ENCODE data around the gene RRP7A.
A peak's percentile ranks its signal among the peaks of the same experiment; 100 is the strongest.
"Not testable (repeated sequence)": the region's sequence is repeated elsewhere in the genome, so short reads cannot be mapped to it uniquely, and the experiment has no call there.

RRP7A gene

DNA sequence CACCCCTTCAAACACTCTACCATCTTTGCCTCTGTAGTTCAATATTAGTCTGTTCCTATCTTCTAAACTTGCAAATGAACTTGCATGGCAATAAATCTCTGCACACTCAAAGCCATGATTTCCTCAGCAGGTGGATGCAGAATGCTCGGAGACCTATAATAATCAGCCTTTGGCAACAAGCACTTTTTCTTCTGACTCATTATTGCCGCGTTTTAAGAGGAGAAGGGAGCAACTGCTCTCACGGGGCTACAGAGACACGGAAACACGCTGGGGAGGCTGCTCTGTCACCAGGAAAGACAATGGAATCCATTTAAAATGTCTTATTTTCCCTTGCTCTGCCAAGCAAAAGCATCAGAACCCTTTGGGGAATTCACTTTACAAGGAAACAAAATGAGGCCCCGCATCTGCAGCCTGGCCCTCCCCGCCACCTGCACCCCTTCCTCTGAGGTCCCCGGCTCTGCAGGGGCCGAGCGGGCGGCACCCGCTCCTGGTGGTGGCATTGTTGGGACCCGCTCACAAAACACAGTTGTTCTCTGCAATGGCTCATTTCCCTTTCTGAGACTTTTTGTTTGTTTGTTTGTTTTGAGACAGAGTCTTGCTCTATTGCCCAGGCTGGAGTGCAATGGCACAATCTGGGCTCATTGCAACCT lies 15.6 kb upstream of the RRP7A start:
- DNase-seq = not testable (repeated sequence)

DNA sequence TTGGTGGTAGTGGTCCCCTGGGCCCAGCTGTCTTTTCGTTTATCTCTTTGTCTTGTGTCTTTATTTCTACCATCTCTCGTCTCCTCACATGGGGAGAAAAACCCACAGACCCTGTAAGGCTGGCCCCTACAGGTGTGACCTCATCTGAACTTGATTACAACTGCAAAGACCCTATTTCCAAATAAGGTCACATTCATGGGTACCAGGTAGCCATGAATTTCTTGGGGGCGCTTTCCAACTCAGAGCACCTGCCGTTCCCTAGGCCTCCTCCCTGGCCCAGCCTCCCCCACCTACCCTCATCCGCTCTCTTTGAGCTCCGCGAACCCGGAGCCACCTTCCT lies 14.0 kb upstream of the RRP7A start:
- DNase-seq = no peak

DNA sequence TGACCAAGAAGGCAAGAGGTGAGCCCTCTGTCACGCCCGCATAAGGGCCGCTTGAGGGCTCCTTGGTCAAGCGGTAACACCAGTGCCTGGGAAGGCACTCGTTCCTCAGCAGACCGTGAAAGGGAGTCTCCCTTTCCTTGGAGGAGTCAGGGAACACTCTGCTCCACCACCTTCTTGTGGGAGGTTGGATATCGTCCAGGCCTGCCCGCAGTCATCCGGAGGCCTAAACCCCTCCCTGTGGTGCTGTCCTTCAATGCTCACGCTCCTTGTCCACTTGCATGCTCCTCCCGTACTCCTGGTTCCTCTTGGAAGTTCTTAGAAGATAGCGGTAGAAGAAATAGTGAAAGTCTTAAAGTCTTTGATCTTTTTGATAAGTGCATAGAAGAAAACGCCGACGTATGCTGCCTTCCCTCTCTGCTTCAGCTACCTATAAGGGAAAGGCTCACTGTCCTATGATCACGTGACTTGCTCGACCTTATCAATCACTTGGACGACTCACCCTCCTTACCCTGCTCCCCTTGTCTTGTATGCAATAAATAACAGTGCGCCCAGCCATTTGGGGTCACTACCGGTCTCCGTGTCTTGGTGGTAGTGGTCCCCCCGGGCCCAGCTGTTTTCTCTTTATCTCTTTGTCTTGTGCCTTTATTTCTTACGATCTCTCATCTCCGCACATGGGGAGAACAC lies 11.9 kb upstream of the RRP7A start:
- not testable (repeated sequence) for DNase-seq

DNA sequence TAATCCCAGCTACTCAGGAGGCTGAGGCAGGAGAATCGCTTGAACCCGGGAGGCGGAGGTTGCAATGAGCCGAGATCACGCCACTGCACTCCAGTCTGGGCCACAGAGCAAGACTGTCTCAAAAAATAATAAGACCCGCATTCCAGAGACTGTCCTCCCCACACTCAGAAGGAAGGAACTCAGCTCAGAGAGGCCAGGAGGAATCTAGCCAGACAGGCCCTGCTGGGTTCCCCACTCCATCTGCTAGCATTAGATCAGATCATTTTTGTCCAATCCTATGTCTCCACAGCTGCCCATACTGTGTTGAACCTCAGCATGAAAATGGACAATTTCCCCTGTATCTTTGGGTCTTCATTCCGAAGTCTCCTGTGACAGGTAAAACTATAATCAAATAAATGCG lies 9.8 kb upstream of the RRP7A start:
- not testable (repeated sequence) for DNase-seq

DNA sequence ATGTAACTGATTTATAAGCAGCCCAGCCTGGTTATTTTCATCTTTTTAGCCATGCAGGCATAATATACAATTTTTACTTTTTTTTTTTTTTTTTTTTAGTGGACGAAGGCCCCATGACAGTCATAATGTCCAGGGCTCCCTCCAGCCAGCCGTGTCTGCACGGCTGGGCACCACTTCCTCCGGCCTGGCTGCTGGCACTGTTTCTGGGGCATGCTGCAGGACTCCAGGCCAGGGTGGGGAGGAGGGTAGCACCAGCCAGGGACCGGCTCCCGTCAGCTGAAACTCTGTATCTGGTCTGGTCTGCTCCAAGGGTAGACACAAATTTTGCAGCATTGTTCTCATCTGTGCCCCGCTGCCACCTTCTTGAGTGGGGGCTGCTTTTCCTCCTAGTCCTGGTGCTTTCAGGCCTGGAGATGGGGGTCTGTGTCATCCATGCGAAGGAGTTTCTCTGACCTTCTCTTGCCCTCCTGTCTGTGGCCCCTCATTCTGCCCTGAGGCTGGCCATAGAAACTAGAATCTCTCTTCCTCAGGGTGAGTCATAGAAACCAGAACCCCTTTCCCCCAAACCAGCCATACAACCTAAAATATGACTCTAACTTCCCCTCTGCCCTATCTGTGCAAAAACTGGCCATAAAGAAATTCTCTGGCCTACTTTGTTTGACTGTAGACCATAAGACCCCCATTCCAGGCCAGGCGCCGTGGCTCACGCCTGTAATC lies 9.2 kb upstream of the RRP7A start:
- no peak for DNase-seq

DNA sequence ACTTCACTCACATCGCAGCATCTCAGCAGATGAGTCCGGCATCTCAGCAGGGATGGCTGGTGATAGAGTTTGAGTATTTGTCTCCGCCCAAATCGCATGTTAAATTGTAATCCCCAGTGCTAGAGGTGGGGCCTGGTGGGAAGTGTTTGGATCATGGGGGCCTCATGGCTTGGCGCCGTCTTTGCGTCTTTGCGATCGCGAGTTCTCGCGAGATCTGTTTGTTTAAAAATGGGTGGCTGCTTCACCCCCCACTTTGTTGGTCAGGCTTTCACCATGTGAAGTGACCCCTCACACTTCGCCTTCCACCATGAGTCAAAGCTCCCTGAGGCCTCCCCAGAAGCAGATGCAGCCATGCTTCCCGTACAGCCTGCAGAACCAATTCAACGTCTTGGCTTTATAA lies 3.0 kb upstream of the RRP7A start:
- no peak for DNase-seq

DNA sequence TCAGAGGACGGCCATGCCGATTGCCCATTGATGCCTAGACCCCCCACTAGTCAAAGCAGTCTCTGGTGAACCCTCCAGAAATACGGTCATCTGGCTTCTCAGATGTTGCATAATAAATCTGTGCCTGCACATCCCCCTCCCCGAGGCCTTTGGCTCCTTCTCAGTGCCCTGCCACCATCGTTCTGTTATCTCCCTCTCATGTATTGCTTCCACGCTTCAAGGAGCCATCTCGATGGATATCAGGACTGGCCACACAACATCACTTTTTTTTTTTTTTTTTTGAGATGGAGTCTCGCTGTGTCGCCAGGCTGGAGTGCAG lies 1.6 kb upstream of the RRP7A start:
- DNase-seq = no peak

DNA sequence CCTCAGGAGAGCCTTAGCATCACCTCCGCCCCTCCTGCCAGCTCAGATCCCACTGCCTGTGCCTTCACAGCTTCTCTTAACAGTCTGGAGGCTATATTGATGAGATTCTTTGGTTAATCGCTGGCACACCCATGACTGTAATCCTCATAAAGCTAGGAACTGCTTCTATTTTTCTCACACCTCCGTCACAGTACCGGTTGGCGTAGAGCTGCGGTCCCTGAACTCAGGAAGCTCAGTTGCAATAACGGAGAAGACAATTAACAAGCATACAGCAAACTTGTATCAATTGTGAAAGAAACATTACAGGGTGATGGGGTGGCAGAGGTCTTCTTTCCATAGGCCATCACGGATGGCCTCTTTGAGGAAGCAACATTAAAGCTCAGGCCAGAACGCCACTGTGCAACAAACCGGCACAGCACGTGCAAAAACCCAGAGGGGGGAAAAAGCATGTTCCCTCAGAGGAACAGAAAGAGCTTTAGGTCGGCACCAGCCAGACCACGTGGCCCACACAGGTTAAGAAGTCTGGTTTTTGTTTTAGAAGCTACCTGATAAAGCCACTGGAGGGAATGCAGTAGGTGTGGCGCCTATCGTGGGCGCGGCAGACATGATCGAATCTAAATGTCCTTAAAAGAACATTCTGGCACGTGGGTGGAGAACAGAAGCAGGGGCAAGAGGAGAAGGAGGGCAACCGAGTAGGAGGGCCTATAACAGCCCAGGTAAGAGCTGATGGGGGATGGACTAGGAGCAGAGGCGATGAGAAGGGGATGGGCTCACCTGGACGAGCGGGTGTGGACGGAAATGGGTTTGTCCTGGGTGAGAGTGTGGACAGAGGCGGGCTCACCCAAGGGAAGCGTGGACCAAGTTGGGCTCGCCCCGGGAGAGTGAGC lies 715 bp downstream of the RRP7A start:
- DNase-seq = peak in 1 of 2 donors; percentile 22

DNA sequence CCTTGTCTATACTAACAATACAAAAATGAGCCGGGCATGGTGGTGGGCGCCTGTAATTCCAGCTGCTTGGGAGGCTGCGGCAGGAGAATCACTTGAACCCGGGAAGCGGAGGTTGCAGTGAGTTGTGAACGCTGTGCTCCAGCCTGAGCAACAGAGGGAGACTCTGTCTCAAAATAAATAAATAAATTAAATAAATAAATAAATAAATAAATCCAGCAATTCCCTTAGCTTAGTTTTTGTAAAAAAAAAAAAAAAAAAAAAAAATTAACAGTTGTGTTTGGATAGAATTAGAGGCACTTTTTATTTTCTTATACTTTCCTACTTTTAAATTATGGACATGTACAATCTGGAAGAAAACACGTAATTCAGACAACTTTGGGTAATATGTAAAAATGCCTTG lies 2.5 kb downstream of the RRP7A start:
- DNase-seq = not testable (repeated sequence)

DNA sequence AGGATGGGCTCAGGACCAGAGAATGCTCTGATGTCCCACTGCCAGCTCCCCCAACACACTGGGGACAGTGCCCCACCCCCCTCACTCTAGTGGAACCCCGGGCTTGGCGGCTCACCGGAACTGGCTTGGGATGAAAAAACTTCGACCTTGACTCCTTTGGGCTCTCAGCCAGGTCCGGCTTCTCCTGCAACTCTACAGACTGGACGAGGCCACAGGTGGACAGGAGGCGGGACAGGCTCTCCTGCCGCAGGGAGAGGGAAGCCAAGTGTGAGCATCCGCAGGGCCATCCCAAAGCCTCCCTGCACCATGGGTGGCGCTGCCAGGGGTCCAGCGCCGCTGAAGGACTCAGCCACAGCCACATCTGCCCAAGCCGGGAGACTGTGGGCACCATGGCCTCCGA lies 3.7 kb downstream of the RRP7A start:
- DNase-seq = no peak

DNA sequence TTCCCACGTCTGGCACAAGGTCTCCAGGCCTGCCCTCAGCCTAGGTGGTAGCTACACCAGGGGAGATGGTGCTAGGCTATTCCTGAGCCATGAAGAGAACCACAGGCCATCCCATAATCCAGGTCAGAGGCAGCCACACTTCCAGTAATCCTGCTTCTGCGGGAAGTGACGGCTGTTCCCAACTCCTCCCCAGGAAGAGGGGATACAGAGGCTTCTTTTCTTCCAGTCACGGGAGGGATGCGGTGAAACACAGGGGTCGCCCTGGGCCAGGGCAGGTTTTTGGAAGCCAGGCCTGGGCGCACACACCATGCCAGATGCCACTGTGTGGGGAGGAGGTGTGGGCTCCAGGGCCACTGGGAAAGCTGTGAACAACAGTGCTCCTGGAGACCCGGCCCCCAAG lies 4.3 kb downstream of the RRP7A start:
- DNase-seq = not testable (repeated sequence)

DNA sequence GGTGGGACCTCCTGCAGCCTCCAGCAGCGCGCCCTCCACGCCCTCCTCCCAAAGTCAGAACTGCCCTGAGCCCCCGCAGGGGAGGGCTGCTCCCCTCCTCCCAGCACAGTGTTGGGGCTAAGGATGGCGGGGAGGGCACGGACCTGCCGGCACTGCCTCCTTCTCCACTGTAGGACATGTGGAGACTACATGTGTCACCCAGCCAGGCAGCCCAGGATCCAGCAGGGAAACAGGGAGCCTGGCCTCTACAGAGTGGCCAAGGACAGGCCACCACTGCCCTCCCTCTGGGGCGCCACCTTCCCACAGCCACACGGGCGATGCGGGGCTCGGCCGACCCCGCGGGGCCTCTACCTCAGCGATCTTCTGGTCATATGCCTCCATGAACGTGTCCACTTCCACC lies 5.3 kb downstream of the RRP7A start:
- not testable (repeated sequence) for DNase-seq

DNA sequence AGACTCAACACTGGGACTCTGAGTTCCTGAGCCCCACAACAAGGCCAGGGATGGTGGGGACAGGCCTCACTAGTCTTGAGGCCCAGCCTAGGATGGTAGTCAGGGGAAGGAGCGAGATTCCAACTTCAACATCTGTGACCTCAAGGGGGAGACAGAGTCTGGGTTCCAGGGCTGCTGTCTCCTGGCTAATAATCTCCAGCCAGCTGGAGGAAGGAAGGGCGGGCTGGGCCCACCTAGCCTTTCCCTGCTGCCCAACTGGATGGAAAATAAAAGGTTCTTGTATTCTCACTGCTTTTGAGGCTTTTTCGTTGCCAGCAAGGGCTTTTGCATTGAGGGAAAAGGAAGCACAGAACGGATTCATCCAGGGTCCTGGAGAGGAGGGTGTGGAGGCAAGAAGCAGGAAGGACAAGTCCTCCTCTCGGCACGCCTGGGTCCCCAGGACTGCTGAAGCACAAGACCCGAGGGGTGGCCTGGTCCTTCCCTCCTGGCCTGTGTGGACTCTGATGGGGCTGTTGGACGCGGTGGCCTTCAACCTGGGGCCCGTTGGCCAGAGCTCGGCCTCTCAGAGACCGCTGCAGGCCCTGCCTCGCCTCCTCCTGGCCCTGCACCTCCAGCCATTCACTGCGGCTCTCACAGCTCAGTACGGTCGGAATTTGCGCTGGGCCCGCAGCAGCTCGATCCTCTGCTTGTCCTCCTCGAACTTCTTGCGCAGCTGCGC lies 7.2 kb downstream of the RRP7A start:
- not testable (repeated sequence) for DNase-seq

DNA sequence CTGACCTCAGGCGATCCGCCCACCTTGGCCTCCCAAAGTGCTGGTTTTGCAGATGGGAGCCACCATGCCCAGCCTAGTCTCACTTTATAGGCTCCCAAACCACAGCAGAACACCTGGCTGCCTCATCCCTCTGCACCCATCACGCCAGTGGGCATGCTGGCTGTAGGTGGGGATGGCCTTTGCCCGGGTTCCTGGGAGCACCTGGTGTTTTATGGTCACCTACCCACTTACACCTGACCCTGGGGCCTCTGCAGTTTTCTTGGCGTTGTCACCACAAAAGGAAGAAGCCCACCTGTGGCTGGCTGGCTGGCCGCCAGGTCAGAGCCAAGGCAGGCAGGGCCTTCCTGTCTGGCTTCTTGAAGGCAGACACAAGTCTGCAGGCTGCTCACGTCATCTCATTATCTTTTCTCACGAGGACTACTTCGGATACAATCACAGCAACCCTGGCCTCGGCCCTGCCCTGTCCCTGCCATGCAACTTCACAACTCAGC lies 8.2 kb downstream of the RRP7A start:
- no peak for DNase-seq

DNA sequence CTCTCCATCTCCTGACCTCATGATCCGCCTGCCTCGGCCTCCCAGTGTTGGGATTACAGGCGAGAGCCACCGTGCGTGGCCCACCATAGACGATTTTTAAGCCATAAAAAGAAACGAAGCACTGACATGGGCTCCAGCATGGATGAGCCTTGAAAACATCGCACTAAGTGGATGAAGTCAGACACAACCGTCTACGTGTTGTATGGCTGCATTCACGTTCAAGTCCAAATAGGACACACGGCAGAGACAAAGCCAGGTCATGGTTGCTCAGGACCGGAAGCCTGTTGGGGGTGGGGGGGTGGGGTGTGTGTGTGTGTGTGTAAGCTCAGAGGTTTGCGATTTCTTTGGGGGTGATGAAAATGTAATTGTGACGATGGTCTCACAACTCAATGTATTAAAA lies 10.0 kb downstream of the RRP7A start:
- no peak for DNase-seq

DNA sequence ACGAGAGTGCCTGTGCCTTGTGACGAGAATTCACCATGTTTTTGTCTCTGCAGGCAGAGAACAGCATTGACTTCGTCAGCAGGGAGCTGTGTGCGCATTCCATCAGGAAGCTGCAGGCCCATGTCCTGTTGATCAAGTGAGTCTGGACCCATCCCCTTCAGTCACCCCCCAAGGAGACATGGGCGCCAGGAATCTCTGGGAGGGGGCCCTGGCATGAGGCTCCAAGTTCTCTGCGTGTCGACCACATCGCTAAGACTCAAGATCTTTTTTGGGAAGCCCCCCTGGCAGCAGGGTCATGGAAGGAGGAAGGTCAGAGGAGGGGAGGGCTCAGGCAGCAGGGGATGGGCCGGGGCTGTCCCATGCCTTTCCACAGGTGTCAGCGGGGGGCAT lies 10.6 kb downstream of the RRP7A start:
- not testable (repeated sequence) for DNase-seq

DNA sequence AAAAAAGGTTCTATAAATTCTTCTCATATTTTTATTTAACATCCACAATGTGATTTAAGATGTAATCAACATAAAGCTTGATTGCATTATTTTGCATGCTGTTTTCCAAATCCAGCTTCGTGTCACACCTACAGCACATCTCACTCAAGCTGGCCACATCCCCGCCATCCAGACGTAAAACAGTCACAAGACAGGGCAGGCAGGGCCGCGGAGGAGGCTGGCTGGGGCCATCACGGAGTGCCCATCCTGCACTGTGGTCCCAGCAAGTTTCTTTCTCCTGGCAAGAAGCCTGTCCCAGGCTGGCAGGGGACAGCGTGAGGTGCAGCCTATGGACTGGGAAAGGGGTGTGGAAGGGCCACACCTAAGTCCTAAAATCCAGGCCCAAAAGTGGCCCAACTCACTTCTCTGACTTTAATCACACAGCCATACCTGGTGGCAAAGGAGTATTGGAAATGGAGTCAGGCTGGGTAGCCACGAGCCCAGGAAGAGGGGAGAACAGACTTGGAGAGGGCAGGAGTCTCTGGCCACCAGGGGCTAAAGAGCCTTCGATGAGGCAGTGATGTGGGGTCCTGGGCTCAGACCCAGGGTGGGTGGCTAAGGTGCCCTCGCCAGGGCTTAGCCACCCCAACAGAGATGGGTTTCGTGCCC lies 11.1 kb downstream of the RRP7A start:
- not testable (repeated sequence) for DNase-seq

DNA sequence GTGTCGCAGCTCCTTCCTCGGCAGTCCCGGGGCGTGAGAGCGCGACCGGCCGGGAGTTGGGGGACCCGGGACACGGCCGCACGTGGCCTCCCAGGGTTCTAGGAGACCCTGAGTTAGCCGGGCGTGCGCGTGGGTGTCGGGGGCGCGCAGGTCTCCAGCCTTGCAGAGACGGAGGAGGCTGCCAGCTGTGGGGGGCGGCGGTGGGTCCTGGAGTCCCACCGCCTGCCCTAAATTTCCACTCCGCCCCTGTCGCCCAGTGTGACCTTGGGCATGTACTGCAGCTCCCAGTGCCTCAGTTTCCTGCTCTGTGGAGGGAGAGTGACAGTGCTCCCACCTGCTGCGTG lies 18.8 kb downstream of the RRP7A start:
- DNase-seq = no peak

DNA sequence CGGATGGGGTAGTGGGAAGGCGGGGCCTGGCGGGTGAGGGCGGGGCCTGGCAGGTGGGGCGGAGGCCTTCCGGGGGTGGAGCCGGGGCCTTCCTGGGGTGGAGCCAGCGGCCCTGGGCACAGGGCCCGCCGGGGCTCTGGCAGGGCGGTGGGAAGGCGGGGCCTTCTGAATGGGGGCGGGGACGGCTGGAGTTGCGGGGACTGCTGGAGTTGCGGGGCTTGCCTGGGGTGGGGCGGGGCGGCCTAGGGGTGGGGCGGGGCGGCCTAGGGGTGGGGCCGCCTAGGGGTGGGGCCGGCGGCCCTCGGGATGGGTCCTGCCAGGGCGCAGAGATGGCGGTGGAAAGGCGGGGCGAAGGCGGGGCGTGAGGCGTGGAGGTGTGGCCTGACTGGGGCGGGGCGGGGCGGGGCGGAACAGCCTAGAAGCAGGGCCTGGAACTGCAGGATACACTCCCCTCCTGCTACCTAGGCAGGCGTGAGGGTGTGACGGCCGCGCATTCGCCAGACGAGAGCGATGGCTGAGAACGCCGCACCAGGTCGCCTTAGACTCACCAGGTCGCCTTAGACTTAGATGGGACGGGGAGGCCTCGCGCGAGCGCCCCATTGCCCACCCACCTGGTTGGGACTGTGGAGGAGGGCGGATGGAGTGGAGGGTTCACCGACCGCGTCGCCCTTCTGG lies 19.3 kb downstream of the RRP7A start:
- peak; percentile 85 to 92 for DNase-seq

DNA sequence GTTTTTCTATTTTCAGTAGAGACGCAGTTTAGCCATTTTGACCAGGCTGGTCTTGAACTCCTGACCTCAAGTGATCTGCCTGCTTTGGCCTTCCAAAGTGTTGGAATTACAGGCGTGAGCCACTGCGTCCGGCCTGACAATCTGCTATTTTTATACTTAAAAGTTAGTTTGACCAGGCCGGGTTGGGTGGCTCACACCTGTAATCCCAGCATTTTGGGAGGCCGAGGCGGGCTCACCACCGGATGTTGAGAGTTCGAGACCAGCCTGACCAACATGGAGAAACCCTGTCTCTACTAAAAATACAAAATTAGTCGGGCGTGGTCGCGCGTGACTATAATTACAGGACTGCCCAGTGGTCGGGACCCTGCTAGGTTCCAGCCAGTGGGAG lies 19.8 kb downstream of the RRP7A start:
- DNase-seq = not testable (repeated sequence)

DNA sequence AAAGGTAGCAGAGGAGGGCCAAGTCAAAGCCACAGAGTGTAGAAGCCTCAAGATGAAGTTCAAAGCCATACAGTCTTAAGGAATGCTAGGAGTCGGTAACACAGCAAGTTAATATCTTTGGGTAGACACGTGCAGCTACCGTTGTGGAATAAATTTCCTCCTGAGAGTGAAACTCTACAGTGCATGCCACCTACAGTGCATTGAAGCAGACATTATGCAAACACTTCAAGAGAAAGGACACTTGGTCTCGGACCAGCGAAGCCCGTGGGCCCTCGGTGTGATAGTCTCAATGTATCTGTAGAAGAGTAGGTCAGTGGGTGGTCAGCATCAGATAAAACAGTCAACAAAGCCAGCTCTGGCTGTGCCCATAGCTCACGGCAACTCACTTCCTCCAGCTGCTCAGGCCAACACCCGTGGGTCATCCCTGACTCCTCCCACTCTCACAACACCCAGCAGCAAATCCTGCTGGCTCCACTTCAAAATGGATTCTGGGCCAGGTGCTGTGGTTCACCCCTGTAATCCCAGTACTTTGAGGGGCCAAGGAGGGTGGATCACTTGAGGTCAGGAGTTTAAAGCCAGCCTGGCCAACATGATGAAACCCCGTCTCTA lies 24.0 kb downstream of the RRP7A start:
- DNase-seq = not testable (repeated sequence)
